ENCODE results near the gene PRRT4.

Gene PRRT4

GRCh38 chr7:128370491-128370890 is 9.0 kb upstream of the PRRT4 start:
- TF ChIP-seq, protein P1, sequence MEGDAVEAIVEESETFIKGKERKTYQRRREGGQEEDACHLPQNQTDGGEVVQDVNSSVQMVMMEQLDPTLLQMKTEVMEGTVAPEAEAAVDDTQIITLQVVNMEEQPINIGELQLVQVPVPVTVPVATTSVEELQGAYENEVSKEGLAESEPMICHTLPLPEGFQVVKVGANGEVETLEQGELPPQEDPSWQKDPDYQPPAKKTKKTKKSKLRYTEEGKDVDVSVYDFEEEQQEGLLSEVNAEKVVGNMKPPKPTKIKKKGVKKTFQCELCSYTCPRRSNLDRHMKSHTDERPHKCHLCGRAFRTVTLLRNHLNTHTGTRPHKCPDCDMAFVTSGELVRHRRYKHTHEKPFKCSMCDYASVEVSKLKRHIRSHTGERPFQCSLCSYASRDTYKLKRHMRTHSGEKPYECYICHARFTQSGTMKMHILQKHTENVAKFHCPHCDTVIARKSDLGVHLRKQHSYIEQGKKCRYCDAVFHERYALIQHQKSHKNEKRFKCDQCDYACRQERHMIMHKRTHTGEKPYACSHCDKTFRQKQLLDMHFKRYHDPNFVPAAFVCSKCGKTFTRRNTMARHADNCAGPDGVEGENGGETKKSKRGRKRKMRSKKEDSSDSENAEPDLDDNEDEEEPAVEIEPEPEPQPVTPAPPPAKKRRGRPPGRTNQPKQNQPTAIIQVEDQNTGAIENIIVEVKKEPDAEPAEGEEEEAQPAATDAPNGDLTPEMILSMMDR (IDR thresholded peaks at IDR 0.05): no peak
- H3K27ac ChIP-seq: no peak overlapping the region
- no peak overlapping the region for H3K4me3 ChIP-seq
- no peak for DNase-seq (ENCODE audit: low spot score)

- no peak overlapping the region for H3K4me3 ChIP-seq
- no peak overlapping the region for H3K27ac ChIP-seq
- DNase-seq (ENCODE audit: low spot score): no peak
- TF ChIP-seq, protein P1 (IDR thresholded peaks at IDR 0.05): no peak
Observed at GRCh38 chr7:128366986-128367385, 5.5 kb upstream of the PRRT4 start.

- Histone ChIP-seq H3K27ac (no peak overlapping the region), H3K4me3 (no peak overlapping the region)
- no peak for DNase-seq (ENCODE audit: low spot score)
- TF ChIP-seq, protein P1 (IDR thresholded peaks at IDR 0.05): no peak
Observed at GRCh38 chr7:128366300-128366699, 4.8 kb upstream of the PRRT4 start.

- Histone ChIP-seq H3K4me3 (no peak overlapping the region), H3K27ac (no peak overlapping the region)
- TF ChIP-seq, protein P1 (IDR thresholded peaks at IDR 0.05): no peak
- no peak for DNase-seq (ENCODE audit: low spot score)
Observed at GRCh38 chr7:128365432-128365831, 3.9 kb upstream of the PRRT4 start.

GRCh38 chr7:128364166-128364870 is 2.8 kb upstream of the PRRT4 start:
- Histone ChIP-seq H3K4me3 (no peak overlapping the region), H3K27ac (no peak overlapping the region)
- DNase-seq (ENCODE audit: low spot score): no peak
- TF ChIP-seq, protein P1 (IDR thresholded peaks at IDR 0.05): no peak

DNA sequence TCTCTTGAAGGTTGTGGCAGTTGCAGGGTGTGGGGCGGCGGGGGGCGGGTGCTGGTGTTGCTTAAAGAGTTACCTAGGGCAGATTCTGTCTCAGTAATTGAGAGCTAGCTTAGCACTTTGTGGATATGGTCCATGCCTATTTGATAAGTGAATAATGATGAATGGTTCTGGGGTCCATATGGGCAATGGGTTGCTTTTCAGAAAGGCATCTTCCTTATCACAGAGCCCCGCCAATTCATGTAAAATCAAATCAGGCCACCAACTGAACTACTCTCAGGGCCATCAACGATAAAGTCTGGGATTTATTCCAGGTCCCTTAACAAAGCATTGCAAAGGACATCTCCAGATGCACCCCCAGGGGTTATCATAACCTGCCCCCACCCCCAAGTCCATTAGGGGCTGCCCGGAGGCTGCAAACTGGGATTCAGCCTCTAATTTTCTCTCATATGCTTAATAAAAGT is 1.8 kb upstream of the PRRT4 start:
- TF ChIP-seq, protein P1 (IDR thresholded peaks at IDR 0.05): no peak
- Histone ChIP-seq H3K4me3 (no peak overlapping the region), H3K27ac (no peak overlapping the region)
- DNase-seq (ENCODE audit: low spot score): no peak

- Histone ChIP-seq H3K27ac (no peak overlapping the region), H3K4me3 (no peak overlapping the region)
- TF ChIP-seq, protein P1 (IDR thresholded peaks at IDR 0.05): no peak
- no peak for DNase-seq (ENCODE audit: low spot score)
Observed at GRCh38 chr7:128362670-128363069, 1.2 kb upstream of the PRRT4 start.

All from coronary artery (tissue), 2 donors.